Lower leg skin (tissue), 4 donors: Measurements from ENCODE around the gene RPS6KL1. TPM values are rescaled to one million over a fixed set of nuclear protein-coding genes. Genes with fewer than 3 reads are reported as not detected.

Experiments used
- DNase-seq, 2 donors: peaks; one replicate each; pipeline ENCODE4 v3.0.0-alpha.2; 2019; ENCODE audit warnings: low spot score in 2 of 2
- H3K4me3 ChIP-seq: fragments of 200-600 bp; sonication (generic); 2 replicates; pipeline ENCODE4 v1.5.1; 2017; ENCODE audit warnings: mild to moderate bottlenecking, low read depth; ENCODE audit not compliant: poor library complexity, severe bottlenecking
- POLR2A ChIP-seq, 2 donors: fragments of 450-650 bp; IDR thresholded peaks; one replicate each; pipeline ENCODE4 v1.6.1; 2016 to 2017; ENCODE audit warnings: antibody characterized with exemption in 2 of 2, mild to moderate bottlenecking in 1 of 2, moderate library complexity in 1 of 2
- WGBS, 2 donors: methylation state at CpG; one replicate each; pipeline ENCODE4 v1.1.5; 2018; 5-methylcytosine and 5-hydroxymethylcytosine counted together
- intact Hi-C: fragments of 100-400 bp; cut with DNase I; formaldehyde crosslinking; loops from one replicate; pipeline ENCODE4 v1.15.0; 2023; ENCODE audit warnings: low total_unique reads
- total RNA-seq, 4 donors: library from RNA; depleted of rRNA; stranded (reverse); fragments of >200 nt; gene quantifications; one replicate each; pipeline ENCODE4 v1.1.0, GENCODE V29; 2016
- TF ChIP-seq, protein P1 (sequence below), 3 donors: fragments of 450-650 bp; IDR thresholded peaks; one replicate each; pipeline ENCODE4 v1.5.1; 2016; ENCODE audit warnings: antibody characterized with exemption in 3 of 3, mild to moderate bottlenecking in 3 of 3, moderate library complexity in 2 of 3

The RPS6KL1 gene
- total RNA-seq, 4 donors from 2014 or later = 0.38 to 3.7 (median 2.1) TPM

DNA sequence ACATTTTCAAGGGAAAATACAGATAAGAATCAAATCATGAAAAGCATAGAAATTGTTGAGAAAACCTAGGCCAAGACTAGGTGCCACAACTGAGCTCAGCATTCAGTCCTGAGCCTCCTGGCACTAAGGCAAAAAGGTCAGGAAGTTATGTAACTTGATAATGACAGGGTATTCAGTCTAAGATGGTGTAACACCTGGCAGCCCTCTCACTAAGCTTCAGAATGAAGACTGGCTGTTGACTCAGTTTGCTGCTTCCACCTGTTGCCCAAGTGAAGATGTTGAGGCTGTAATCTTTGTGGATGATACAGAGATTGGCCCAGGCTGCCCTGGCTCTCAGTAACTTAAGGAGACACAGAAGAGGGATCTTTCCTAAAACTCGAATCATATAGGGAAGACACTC, 66.7 kb downstream of the RPS6KL1 start:
- WGBS, 2 donors = 76 to 90% methylated on average over 1 of the region's 1 CpG

DNA sequence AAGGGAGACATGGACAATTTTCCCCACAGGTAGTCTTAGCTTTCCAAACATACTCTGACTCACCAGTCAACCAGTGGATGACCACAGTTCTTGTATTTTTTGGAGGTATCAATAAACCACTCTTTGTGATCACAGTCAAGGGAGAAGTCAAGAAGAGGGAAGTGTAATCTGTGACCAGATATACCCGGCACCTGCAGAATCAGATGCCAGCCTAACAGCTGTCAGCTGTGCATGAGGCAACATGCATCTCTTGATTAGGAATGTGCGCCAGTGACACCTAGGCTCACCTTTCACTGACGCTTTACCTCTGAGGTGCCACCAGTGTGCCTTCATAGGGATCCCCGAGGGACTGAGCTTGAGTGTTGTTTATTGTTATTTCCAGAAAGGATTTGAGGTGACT, 67.1 kb downstream of the RPS6KL1 start:
- no peak for TF ChIP-seq POLR2A (IDR thresholded peaks at IDR 0.05)
- H3K4me3 ChIP-seq = no peak overlapping the region
- no peak for DNase-seq
- whole genome bisulfite sequencing, 2 donors = 49 to 61% methylated on average over 4 of the region's 4 CpGs
- intact Hi-C loops = no loop called here

More for the DNA sequence above, 66.7 kb downstream of the RPS6KL1 start:
- H3K4me3 ChIP-seq = no peak overlapping the region
- TF ChIP-seq, protein P1, sequence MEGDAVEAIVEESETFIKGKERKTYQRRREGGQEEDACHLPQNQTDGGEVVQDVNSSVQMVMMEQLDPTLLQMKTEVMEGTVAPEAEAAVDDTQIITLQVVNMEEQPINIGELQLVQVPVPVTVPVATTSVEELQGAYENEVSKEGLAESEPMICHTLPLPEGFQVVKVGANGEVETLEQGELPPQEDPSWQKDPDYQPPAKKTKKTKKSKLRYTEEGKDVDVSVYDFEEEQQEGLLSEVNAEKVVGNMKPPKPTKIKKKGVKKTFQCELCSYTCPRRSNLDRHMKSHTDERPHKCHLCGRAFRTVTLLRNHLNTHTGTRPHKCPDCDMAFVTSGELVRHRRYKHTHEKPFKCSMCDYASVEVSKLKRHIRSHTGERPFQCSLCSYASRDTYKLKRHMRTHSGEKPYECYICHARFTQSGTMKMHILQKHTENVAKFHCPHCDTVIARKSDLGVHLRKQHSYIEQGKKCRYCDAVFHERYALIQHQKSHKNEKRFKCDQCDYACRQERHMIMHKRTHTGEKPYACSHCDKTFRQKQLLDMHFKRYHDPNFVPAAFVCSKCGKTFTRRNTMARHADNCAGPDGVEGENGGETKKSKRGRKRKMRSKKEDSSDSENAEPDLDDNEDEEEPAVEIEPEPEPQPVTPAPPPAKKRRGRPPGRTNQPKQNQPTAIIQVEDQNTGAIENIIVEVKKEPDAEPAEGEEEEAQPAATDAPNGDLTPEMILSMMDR (IDR thresholded peaks at IDR 0.05) = no peak
- TF ChIP-seq POLR2A (IDR thresholded peaks at IDR 0.05) = no peak
- intact Hi-C loops = no loop called here
- no peak for DNase-seq

DNA sequence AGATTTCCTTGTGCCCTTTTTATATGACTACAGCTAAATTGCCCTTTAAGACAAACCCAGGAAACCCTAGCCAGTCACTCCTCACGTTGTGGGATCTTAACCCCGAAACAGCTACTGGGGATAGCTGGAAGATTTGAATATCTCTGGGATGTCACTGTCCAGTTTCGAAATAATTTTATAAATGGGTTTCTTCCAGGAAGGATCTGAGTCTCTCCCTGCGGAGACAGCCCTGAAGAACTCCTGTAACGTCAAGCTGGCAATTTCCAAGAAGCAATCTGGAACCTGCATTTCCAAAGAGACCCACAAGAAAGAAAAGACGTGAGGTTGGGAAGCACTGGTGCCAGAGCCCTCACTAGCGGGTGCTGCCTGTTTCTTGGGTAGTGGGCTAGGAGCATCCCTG, 68.0 kb downstream of the RPS6KL1 start:
- no peak overlapping the region for H3K4me3 ChIP-seq
- DNase-seq = no peak
- 79% methylated on average over 7 of the region's 7 CpGs for WGBS, 2 donors
- TF ChIP-seq, protein P1 (IDR thresholded peaks at IDR 0.05) = no peak
- TF ChIP-seq POLR2A (IDR thresholded peaks at IDR 0.05) = no peak
- intact Hi-C loops = no loop called here

Other genes with a start within 250 kb of the RPS6KL1 start
- 10 to 100 TPM; 12.4 to 26.5 (median 21.6) TPM for gene AREL1, start 210.2 kb downstream of the RPS6KL1 start, total RNA-seq
- 10 to 100 TPM; 14.3 to 20.7 (median 17.8) TPM for gene FCF1, start 210.1 kb downstream of the RPS6KL1 start, total RNA-seq
- 10 to 100 TPM; 35.0 to 42.7 (median 37.5) TPM for gene YLPM1, start 159.9 kb downstream of the RPS6KL1 start, total RNA-seq
- gene PROX2, start 47.1 kb downstream of the RPS6KL1 start, total RNA-seq = under 1 TPM in 2 of 4 donors, not detected in 2; 0.10 to 0.42 TPM
- gene DLST, start 41.3 kb downstream of the RPS6KL1 start, total RNA-seq = 100 to 1,000 TPM in 1 of 4 donors, 10 to 100 TPM in 3; 65.0 to 126 (median 73.8) TPM
- gene PGF, start 32.3 kb upstream of the RPS6KL1 start, total RNA-seq = 10 to 100 TPM in 3 of 4 donors, 1 to 10 TPM in 1; 9.8 to 22.3 (median 14.0) TPM
- 10 to 100 TPM; 37.0 to 45.6 (median 37.9) TPM for gene EIF2B2, start 79.7 kb upstream of the RPS6KL1 start, total RNA-seq
- 10 to 100 TPM; 16.9 to 20.9 (median 19.5) TPM for gene MLH3, start 128.2 kb upstream of the RPS6KL1 start, total RNA-seq
- gene ACYP1, start 140.8 kb upstream of the RPS6KL1 start, total RNA-seq = 10 to 100 TPM; 12.7 to 23.8 (median 20.3) TPM
- gene ZC2HC1C, start 146.4 kb upstream of the RPS6KL1 start, total RNA-seq = 1 to 10 TPM in 3 of 4 donors, under 1 TPM in 1; 0.76 to 8.7 (median 3.8) TPM
- 10 to 100 TPM; 28.7 to 73.9 (median 59.4) TPM for gene NEK9, start 203.8 kb upstream of the RPS6KL1 start, total RNA-seq